ENCODE measurements around the gene PPP2R5C. TPM values are rescaled to one million over a fixed set of nuclear protein-coding genes. Genes with fewer than 3 reads are reported as not detected.

PPP2R5C gene
- total RNA-seq, 4 donors from 2014 or later, result 143 to 171 (median 169) TPM

- H3K27me3 ChIP-seq, result no peaks in the 10 kb centered on the region
- H3K4me3 ChIP-seq, result no peak overlapping the region
- TF ChIP-seq POLR2A (IDR thresholded peaks at IDR 0.05), result no peak
- no peak for TF ChIP-seq CTCF (IDR thresholded peaks at IDR 0.05)
- H3K36me3 ChIP-seq, result no peaks in the 10 kb centered on the region
- intact Hi-C loops (cut with DNase I; ENCODE audit: low total_unique reads), result no loop called here
- peaks cover 0 to 3% of the 10 kb centered on the region in 2 donors for H3K4me1 ChIP-seq
- DNase-seq, result no peak
- no peaks in the 10 kb centered on the region for H3K9me3 ChIP-seq
- peak overlapping the region; percentile 36 to 83 for H3K27ac ChIP-seq
Observed at GRCh38 chr14:101875727-101876554, 114.4 kb downstream of the PPP2R5C start.

- H3K4me1 ChIP-seq, result peaks cover 0 to 3% of the 10 kb centered on the region in 2 donors
- H3K36me3 ChIP-seq, result no peaks in the 10 kb centered on the region
- H3K27ac ChIP-seq, result peak overlapping the region; percentile 72 to 83
- intact Hi-C loops (cut with DNase I; ENCODE audit: low total_unique reads), result no loop called here
- no peaks in the 10 kb centered on the region for H3K27me3 ChIP-seq
- no peaks in the 10 kb centered on the region for H3K9me3 ChIP-seq
- H3K4me3 ChIP-seq, result no peak overlapping the region
- no peak for TF ChIP-seq POLR2A (IDR thresholded peaks at IDR 0.05)
- TF ChIP-seq CTCF (IDR thresholded peaks at IDR 0.05), result no peak
- peak; percentile 85 to 92 for DNase-seq
Observed at GRCh38 chr14:101876555-101876938, 115.0 kb downstream of the PPP2R5C start.

- TF ChIP-seq POLR2A (IDR thresholded peaks at IDR 0.05) (no peak), CTCF (IDR thresholded peaks at IDR 0.05) (no peak)
- Histone ChIP-seq H3K9me3 (no peaks in the 10 kb centered on the region), H3K4me1 (peaks cover 0 to 3% of the 10 kb centered on the region in 2 donors), H3K36me3 (no peaks in the 10 kb centered on the region), H3K27me3 (no peaks in the 10 kb centered on the region), H3K27ac (peak overlapping the region; percentile 72 to 83), H3K4me3 (no peak overlapping the region)
- DNase-seq, result no peak
- intact Hi-C loops (cut with DNase I; ENCODE audit: low total_unique reads), result no loop called here
Observed at GRCh38 chr14:101877766-101878165, 116.3 kb downstream of the PPP2R5C start.

- H3K4me1 ChIP-seq, result peaks cover 0 to 3% of the 10 kb centered on the region in 2 donors
- no peaks in the 10 kb centered on the region for H3K9me3 ChIP-seq
- H3K27ac ChIP-seq, result peak overlapping the region; percentile 38 to 83
- DNase-seq, result no peak
- H3K4me3 ChIP-seq, result no peak overlapping the region
- TF ChIP-seq POLR2A (IDR thresholded peaks at IDR 0.05) (no peak), CTCF (IDR thresholded peaks at IDR 0.05) (no peak)
- H3K27me3 ChIP-seq, result no peaks in the 10 kb centered on the region
- intact Hi-C loops (cut with DNase I; ENCODE audit: low total_unique reads), result no loop called here
- no peaks in the 10 kb centered on the region for H3K36me3 ChIP-seq
Observed at GRCh38 chr14:101878211-101878821, 116.8 kb downstream of the PPP2R5C start.

Data from uterus (tissue), 4 donors.